ENCODE data around the gene RPS19BP1.
"Not testable (repeated sequence)": the region's sequence is repeated elsewhere in the genome, so short reads cannot be mapped to it uniquely, and the experiment has no call there.

RPS19BP1 gene

GRCh38 chr22:39522567-39523300 lies 9.8 kb downstream of the RPS19BP1 start:
- TF ChIP-seq CTCF (IDR thresholded peaks at IDR 0.05; ENCODE audit: low read depth, low read length), result no peak
- no peak for DNase-seq (ENCODE audit: extremely low read depth, low read depth)

- DNase-seq (ENCODE audit: extremely low read depth, low read depth), result not testable (repeated sequence)
Measured at GRCh38 chr22:39522091-39522490, 10.5 kb downstream of the RPS19BP1 start.

- peak; percentile 53 for DNase-seq (ENCODE audit: extremely low read depth, low read depth)
Measured at GRCh38 chr22:39521106-39521885, 11.3 kb downstream of the RPS19BP1 start.

GRCh38 chr22:39520226-39521105 lies 12.1 kb downstream of the RPS19BP1 start, which contains the start of gene ATF4:
ATF4 (plus strand) TSS chr22:39520562; CDS start chr22:39521446, 884 bp downstream.
- no peak for TF ChIP-seq CTCF (IDR thresholded peaks at IDR 0.05; ENCODE audit: low read depth, low read length)
- no peak for DNase-seq (ENCODE audit: extremely low read depth, low read depth)

GRCh38 chr22:39519681-39520225 lies 12.8 kb downstream of the RPS19BP1 start:
- peak; percentile 37 for TF ChIP-seq CTCF (IDR thresholded peaks at IDR 0.05; ENCODE audit: low read depth, low read length)
- DNase-seq (ENCODE audit: extremely low read depth, low read depth), result peak; percentile 99

GRCh38 chr22:39518996-39519680 lies 13.4 kb downstream of the RPS19BP1 start:
- TF ChIP-seq CTCF (IDR thresholded peaks at IDR 0.05; ENCODE audit: low read depth, low read length), result no peak
- DNase-seq (ENCODE audit: extremely low read depth, low read depth), result no peak

GRCh38 chr22:39518144-39518786 lies 14.3 kb downstream of the RPS19BP1 start:
- no peak for DNase-seq (ENCODE audit: extremely low read depth, low read depth)
- TF ChIP-seq CTCF (IDR thresholded peaks at IDR 0.05; ENCODE audit: low read depth, low read length), result no peak

Measured in AG09319 (cell line).